B cell (primary cell): ENCODE data around the gene UBE3C. TPM values are rescaled to one million over a fixed set of nuclear protein-coding genes. Genes with fewer than 3 reads are reported as not detected.

ENCODE experiments used
- ATAC-seq: fragments of 200-7000 bp; cut with Tn5 transposase; one replicate; pipeline ENCODE4 v1.10.0; 2021; ENCODE audit warnings: low read depth, mild to moderate bottlenecking, moderate number of reproducible peaks, moderate library complexity
- CTCF ChIA-PET: fragments of 350-600 bp; sonication (Branson Sonifier 250); formaldehyde crosslinking; loops from one replicate; lab custom pipeline; 2021; ENCODE audit warnings: antibody characterized with exemption, inconsistent platforms; lab: Charles Lee
- POLR2A ChIA-PET: fragments of 350-600 bp; sonication (Branson Sonifier 250); formaldehyde crosslinking; loops from one replicate; lab custom pipeline; 2021; ENCODE audit warnings: antibody characterized with exemption; lab: Charles Lee
- DNase-seq: peaks from one replicate; pipeline ENCODE4 v3.0.0; 2013
- H2AFZ ChIP-seq: 2 replicates; pipeline ENCODE4 v1.6.1; 2012; ENCODE audit warnings: mild to moderate bottlenecking, low read depth, low read length; ENCODE audit not compliant: insufficient read depth, poor library complexity, severe bottlenecking
- H3K27ac ChIP-seq, 2 donors: 1 replicate in 1 of 2; 2 replicates in 1 of 2; pipeline ENCODE4 v1.5.1; 2012 to 2013; ENCODE audit warnings: low read length in 2 of 2, mild to moderate bottlenecking in 2 of 2, moderate library complexity in 1 of 2
- H3K27me3 ChIP-seq, 4 experiments: fragments of 200-600 bp in 1 of 4; sonication (generic) in 1 of 4; replicated peaks in 1 of 4; 1 replicate in 2 of 4; 2 replicates in 2 of 4; pipeline versions ENCODE4 v1.6.1 to v1.7.0; 2013 to 2016; ENCODE audit warnings: low read length in 3 of 4, mild to moderate bottlenecking in 2 of 4, mixed read lengths in 1 of 4, moderate library complexity in 1 of 4; ENCODE audit not compliant: insufficient read depth in 4 of 4, control insufficient read depth in 3 of 4; ENCODE audit errors: control extremely low read depth in 1 of 4
- H3K36me3 ChIP-seq, 2 experiments: replicated peaks in 1 of 2; 1 replicate in 1 of 2; 2 replicates in 1 of 2; pipeline versions ENCODE4 v1.6.1 to v1.7.1; 2013; ENCODE audit warnings: low read length in 1 of 2; ENCODE audit not compliant: insufficient read depth in 2 of 2, control insufficient read depth in 1 of 2; ENCODE audit errors: control extremely low read depth in 1 of 2, extremely low read depth in 1 of 2
- H3K4me1 ChIP-seq, 2 donors: fragments of 200-600 bp in 1 of 2; sonication (generic) in 1 of 2; 1 replicate in 1 of 2; 2 replicates in 1 of 2; pipeline versions ENCODE4 v1.5.1 to v1.6.1; 2013 to 2017; ENCODE audit warnings: low read length in 2 of 2; ENCODE audit not compliant: control insufficient read depth in 2 of 2, insufficient read depth in 2 of 2
- H3K4me2 ChIP-seq: replicated peaks from 2 replicates; pipeline ENCODE3; 2012; ENCODE audit warnings: mild to moderate bottlenecking, low read depth, low read length; ENCODE audit not compliant: poor library complexity, severe bottlenecking
- H3K4me3 ChIP-seq, 5 experiments: fragments of 200-600 bp in 1 of 5; sonication (generic) in 1 of 5; 1 replicate in 3 of 5; 2 replicates in 2 of 5; pipeline versions ENCODE4 v1.5.1 to v1.7.0; 2011 to 2016; ENCODE audit warnings: low read length in 4 of 5, mild to moderate bottlenecking in 4 of 5, low read depth in 2 of 5, control low read depth in 1 of 5, moderate library complexity in 1 of 5; ENCODE audit not compliant: insufficient read depth in 1 of 5; ENCODE audit errors: control extremely low read depth in 1 of 5, extremely low read depth in 1 of 5
- H3K79me2 ChIP-seq: fragments of 200-600 bp; sonication (generic); one replicate; pipeline ENCODE4 v1.6.0; 2016; ENCODE audit warnings: low read length; ENCODE audit not compliant: control insufficient read depth, insufficient read depth
- H3K9ac ChIP-seq: fragments of 200-600 bp; sonication (generic); 2 replicates; pipeline ENCODE4 v1.6.1; 2017; ENCODE audit warnings: mild to moderate bottlenecking, low read length, moderate library complexity
- H3K9me3 ChIP-seq, 3 donors: one replicate each; pipeline versions ENCODE4 v1.6.1 to v1.7.1; 2013; ENCODE audit warnings: low read length in 2 of 3; ENCODE audit not compliant: control insufficient read depth in 2 of 3, insufficient read depth in 1 of 3; ENCODE audit errors: control extremely low read depth in 1 of 3
- H4K20me1 ChIP-seq: 2 replicates; pipeline ENCODE4 v1.6.0; 2012; ENCODE audit warnings: mild to moderate bottlenecking, low read length; ENCODE audit not compliant: insufficient read depth, control insufficient read depth, poor library complexity, severe bottlenecking
- H3K27ac Mint-ChIP-seq: one replicate; pipeline ENCODE4 v1.8.0; 2021; ENCODE audit warnings: mixed read lengths
- H3K27me3 Mint-ChIP-seq: one replicate; pipeline ENCODE4 v1.8.0; 2021; ENCODE audit warnings: mixed read lengths
- H3K4me1 Mint-ChIP-seq: one replicate; pipeline ENCODE4 v1.8.0; 2021; ENCODE audit warnings: mixed read lengths
- H3K4me3 Mint-ChIP-seq: one replicate; pipeline ENCODE4 v1.8.0; 2021; ENCODE audit warnings: mixed read lengths
- H3K9me3 Mint-ChIP-seq: one replicate; pipeline ENCODE4 v1.8.0; 2022; ENCODE audit warnings: mixed read lengths; ENCODE audit not compliant: insufficient read depth
- CTCF ChIP-seq: fragments of 200-600 bp; IDR thresholded peaks from one replicate; pipeline ENCODE4 v1.8.0; 2022; ENCODE audit warnings: antibody characterized with exemption, mild to moderate bottlenecking
- EZH2 ChIP-seq: IDR thresholded peaks from 2 replicates; pipeline ENCODE4 v1.6.1; 2012; ENCODE audit warnings: borderline replicate concordance, low read depth, mild to moderate bottlenecking, moderate library complexity, low read length; ENCODE audit not compliant: insufficient read depth, poor library complexity, severe bottlenecking
- WGBS: methylation state at CpG from one replicate; pipeline ENCODE4 v1.1.5; 2013; ENCODE audit warnings: missing lambda C conversion rate; ENCODE audit not compliant: insufficient coverage; 5-methylcytosine and 5-hydroxymethylcytosine counted together
- intact Hi-C: fragments of 100-400 bp; cut with micrococcal nuclease; formaldehyde crosslinking; loops from one replicate; pipeline ENCODE4 v1.10.0; 2022
- polyA plus RNA-seq: library from polyadenylated mRNA; depleted of rRNA; stranded (reverse); fragments of >200 nt; gene quantifications from 2 replicates; pipeline ENCODE4 v1.2.3, GENCODE V29; 2012
- total RNA-seq, 2 donors: library from RNA; stranded (reverse); fragments of 120-200 nt in 1 of 2; gene quantifications; 1 replicate in 1 of 2; 2 replicates in 1 of 2; pipeline versions ENCODE4 v1.2.3 to v1.2.4, GENCODE V29; 2013 to 2022

UBE3C gene
- total and polyA plus RNA-seq, 2 donors (not counting 1 experiment from before 2014, with no cell fraction given): 17.8 to 66.5 TPM

GRCh38 chr7:157219154-157219553 lies 80.4 kb downstream of the UBE3C start:
- no peak overlapping the region for H2AFZ ChIP-seq
- Mint-ChIP-seq H3K27me3 (no peaks in the 10 kb centered on the region), H3K4me1 (peaks cover 12% of the 10 kb centered on the region), H3K27ac (no peak overlapping the region), H3K4me3 (no peak overlapping the region), H3K9me3 (no peaks in the 10 kb centered on the region)
- TF ChIP-seq EZH2: no peak
- no peak for TF ChIP-seq CTCF
- no peak overlapping the region for H3K27ac ChIP-seq
- peaks cover 0 to 8% of the 10 kb centered on the region in 2 donors for H3K4me1 ChIP-seq
- ChIA-PET CTCF (no interaction called here), POLR2A (no interaction called here)
- no peaks in the 10 kb centered on the region for H4K20me1 ChIP-seq
- ATAC-seq: no peak
- no peak overlapping the region for H3K9ac ChIP-seq
- H3K79me2 ChIP-seq: no peaks in the 10 kb centered on the region
- 17% methylated on average over 1 of the region's 5 CpGs for WGBS
- no peak overlapping the region for H3K4me2 ChIP-seq
- DNase-seq: no peak
- H3K36me3 ChIP-seq: peaks cover 0 to 20% of the 10 kb centered on the region in 2 experiments
- no peak overlapping the region for H3K4me3 ChIP-seq
- no peaks in the 10 kb centered on the region for H3K9me3 ChIP-seq
- intact Hi-C loops: no loop called here
- no peaks in the 10 kb centered on the region for H3K27me3 ChIP-seq

GRCh38 chr7:157220916-157221569 lies 82.3 kb downstream of the UBE3C start:
- no peaks in the 10 kb centered on the region for H3K79me2 ChIP-seq
- POLR2A ChIA-PET: no interaction called here
- H2AFZ ChIP-seq: no peak overlapping the region
- no peak overlapping the region for H3K4me3 ChIP-seq
- ATAC-seq (no peak), DNase-seq (no peak)
- no peak overlapping the region for H3K27ac ChIP-seq
- CTCF ChIA-PET: no interaction called here
- peaks cover 0 to 8% of the 10 kb centered on the region in 2 donors for H3K4me1 ChIP-seq
- H4K20me1 ChIP-seq: no peaks in the 10 kb centered on the region
- peaks cover 3 to 13% of the 10 kb centered on the region in 2 experiments for H3K36me3 ChIP-seq
- no peak overlapping the region for H3K27ac Mint-ChIP-seq
- no peaks in the 10 kb centered on the region for H3K9me3 Mint-ChIP-seq
- H3K27me3 ChIP-seq: no peaks in the 10 kb centered on the region
- intact Hi-C loops: no loop called here
- no peak for TF ChIP-seq EZH2
- TF ChIP-seq CTCF: no peak
- H3K4me2 ChIP-seq: no peak overlapping the region
- 100% methylated on average over 5 of the region's 8 CpGs for WGBS
- peaks cover 12% of the 10 kb centered on the region for H3K4me1 Mint-ChIP-seq
- no peak overlapping the region for H3K9ac ChIP-seq
- H3K27me3 Mint-ChIP-seq: no peaks in the 10 kb centered on the region
- H3K4me3 Mint-ChIP-seq: no peak overlapping the region
- H3K9me3 ChIP-seq: no peaks in the 10 kb centered on the region
